ENCODE results near the gene ANLN. TPM values are rescaled to one million over a fixed set of nuclear protein-coding genes. Genes with fewer than 3 reads are reported as not detected.

Gene ANLN
- total and polyA plus RNA-seq, 2 experiments from 2014 or later, result 26.9 to 66.7 TPM

DNA sequence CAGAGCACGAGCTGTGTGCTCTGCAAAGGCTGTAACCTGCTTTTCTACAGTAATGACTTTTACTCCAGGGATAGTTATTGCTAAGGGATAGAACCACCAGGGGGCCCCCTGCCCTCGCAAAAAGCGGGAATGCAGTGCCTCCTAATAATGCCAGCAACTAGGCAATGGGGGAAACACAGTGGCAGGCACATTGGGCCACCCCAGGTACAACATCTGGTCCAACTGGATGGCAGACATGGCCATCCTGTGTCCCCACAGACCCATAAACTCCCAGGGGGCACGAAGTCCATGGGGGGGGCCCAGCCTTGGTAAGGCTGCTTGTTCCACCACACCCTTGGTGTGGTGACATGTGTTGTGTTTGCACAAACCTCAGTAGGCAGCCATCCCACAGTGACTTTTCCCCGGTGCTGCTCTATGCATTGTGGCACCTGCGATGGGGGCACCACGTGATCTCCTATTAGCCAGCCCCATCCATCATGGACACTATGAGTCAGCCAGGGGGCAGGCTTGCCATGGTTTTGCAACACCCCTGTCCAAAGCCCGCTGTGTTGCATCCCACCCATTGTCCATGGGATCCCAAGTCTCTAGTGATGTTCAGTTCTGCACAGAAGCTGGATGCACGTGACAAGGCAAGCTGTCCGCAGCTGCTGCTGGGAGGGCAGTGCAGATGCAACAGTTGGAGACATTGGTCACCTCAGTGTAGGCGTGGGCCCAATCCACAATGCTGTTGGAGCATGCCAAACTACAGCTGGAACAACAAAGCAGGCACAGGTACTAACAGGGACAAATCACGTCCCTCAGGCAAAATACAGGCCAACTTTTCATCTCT lies 84.0 kb downstream of the ANLN start:
- no peak overlapping the region for H3K4me2 ChIP-seq
- H3K36me3 Mint-ChIP-seq (ENCODE audit: low read depth), result no peaks in the 10 kb centered on the region
- no peaks in the 10 kb centered on the region for H3K9me3 Mint-ChIP-seq
- H3K27ac ChIP-seq (ENCODE audit: low read depth), result no peak overlapping the region
- H3K79me2 ChIP-seq (replicated peaks; ENCODE audit: insufficient read depth), result no peaks in the 10 kb centered on the region
- TF ChIP-seq CREB1 (CRISPR knock-in tag; IDR thresholded peaks at IDR 0.05; ENCODE audit: low read depth), result no peak
- TF ChIP-seq, protein P1, sequence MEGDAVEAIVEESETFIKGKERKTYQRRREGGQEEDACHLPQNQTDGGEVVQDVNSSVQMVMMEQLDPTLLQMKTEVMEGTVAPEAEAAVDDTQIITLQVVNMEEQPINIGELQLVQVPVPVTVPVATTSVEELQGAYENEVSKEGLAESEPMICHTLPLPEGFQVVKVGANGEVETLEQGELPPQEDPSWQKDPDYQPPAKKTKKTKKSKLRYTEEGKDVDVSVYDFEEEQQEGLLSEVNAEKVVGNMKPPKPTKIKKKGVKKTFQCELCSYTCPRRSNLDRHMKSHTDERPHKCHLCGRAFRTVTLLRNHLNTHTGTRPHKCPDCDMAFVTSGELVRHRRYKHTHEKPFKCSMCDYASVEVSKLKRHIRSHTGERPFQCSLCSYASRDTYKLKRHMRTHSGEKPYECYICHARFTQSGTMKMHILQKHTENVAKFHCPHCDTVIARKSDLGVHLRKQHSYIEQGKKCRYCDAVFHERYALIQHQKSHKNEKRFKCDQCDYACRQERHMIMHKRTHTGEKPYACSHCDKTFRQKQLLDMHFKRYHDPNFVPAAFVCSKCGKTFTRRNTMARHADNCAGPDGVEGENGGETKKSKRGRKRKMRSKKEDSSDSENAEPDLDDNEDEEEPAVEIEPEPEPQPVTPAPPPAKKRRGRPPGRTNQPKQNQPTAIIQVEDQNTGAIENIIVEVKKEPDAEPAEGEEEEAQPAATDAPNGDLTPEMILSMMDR (conservative IDR thresholded peaks at IDR 0.05; ENCODE audit: low read depth in 2 of 2), result peak; percentile 75 to 84
- no peak for TF ChIP-seq STAT1 (IDR thresholded peaks at IDR 0.05; ENCODE audit: unreplicated experiment)
- no peak for TF ChIP-seq ZNF331 (CRISPR knock-in tag; IDR thresholded peaks at IDR 0.05; ENCODE audit: low read depth)
- TF ChIP-seq, protein P2, sequence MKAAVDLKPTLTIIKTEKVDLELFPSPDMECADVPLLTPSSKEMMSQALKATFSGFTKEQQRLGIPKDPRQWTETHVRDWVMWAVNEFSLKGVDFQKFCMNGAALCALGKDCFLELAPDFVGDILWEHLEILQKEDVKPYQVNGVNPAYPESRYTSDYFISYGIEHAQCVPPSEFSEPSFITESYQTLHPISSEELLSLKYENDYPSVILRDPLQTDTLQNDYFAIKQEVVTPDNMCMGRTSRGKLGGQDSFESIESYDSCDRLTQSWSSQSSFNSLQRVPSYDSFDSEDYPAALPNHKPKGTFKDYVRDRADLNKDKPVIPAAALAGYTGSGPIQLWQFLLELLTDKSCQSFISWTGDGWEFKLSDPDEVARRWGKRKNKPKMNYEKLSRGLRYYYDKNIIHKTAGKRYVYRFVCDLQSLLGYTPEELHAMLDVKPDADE (IDR thresholded peaks at IDR 0.05), result no peak
- ATAC-seq (peak; percentile 94), DNase-seq (ENCODE audit: low spot score) (peak; percentile 80)
- peaks cover 4% of the 10 kb centered on the region; the same call in 1 of the 2 replicates for H3K9me2 ChIP-seq (ENCODE audit: insufficient read depth)
- no peaks in the 10 kb centered on the region for H3K4me1 Mint-ChIP-seq
- H3K4me1 ChIP-seq (ENCODE audit: insufficient read depth), result no peaks in the 10 kb centered on the region
- H3K4me3 Mint-ChIP-seq, result no peak overlapping the region
- no peaks in the 10 kb centered on the region for H3K27me3 ChIP-seq (ENCODE audit: insufficient read depth)
- 0 out of 2 replicates have a peak overlapping the region, but pooled peaks have one; percentile 52 for H2AFZ ChIP-seq
- peaks cover 7% of the 10 kb centered on the region for H3K27me3 Mint-ChIP-seq (ENCODE audit: insufficient read depth, low read depth, poor library complexity)
- H4K20me1 ChIP-seq (replicated peaks; ENCODE audit: insufficient read depth), result no peaks in the 10 kb centered on the region
- no peaks in the 10 kb centered on the region for H3F3A ChIP-seq (replicated peaks; ENCODE audit: low read depth)
- H3K36me3 ChIP-seq (ENCODE audit: insufficient read depth), result no peaks in the 10 kb centered on the region
- H3K27ac Mint-ChIP-seq, result no peak overlapping the region
- no peak overlapping the region for H3K4me3 ChIP-seq

DNA sequence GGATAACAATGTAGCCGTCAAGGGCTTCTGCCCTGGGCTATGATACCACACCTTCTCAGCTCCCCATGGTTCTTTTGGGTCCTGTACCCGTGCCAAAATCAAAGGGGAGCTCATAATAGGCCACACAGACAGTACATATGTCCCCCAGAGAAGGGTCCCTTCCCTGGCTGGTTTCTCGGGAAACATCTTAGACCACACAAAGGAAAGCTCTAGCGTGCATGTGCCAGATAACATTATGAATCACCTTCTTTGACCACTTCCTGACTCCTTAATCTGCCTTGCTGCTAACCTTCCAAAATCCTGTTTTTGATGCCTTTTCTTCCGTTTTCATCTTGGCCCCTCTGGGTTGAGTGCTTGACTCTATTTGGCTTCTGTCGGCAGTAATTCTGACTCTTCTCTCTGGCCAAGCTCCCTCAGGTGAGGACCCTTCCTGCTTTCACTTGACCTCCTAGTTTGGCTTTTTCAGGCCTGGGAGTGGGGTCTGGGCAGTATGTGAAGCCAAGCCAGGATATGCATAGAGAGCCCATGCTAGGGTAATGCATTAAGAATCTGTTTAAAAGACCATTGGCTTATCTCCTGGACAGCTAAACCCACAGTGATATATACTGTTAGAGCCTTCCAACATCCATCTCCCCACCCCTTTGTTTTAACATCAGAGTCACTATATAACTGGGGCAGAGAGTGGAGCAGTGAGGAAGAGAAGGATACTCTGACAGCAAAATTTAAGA lies 84.8 kb downstream of the ANLN start:
- H3K36me3 ChIP-seq (ENCODE audit: insufficient read depth), result no peaks in the 10 kb centered on the region
- no peaks in the 10 kb centered on the region for H3F3A ChIP-seq (replicated peaks; ENCODE audit: low read depth)
- no peaks in the 10 kb centered on the region for H3K4me1 ChIP-seq (ENCODE audit: insufficient read depth)
- no peak overlapping the region for H3K4me2 ChIP-seq
- Mint-ChIP-seq H3K4me3 (no peak overlapping the region), H3K4me1 (no peaks in the 10 kb centered on the region), H3K9me3 (no peaks in the 10 kb centered on the region), H3K36me3 (ENCODE audit: low read depth) (no peaks in the 10 kb centered on the region), H3K27me3 (ENCODE audit: insufficient read depth, low read depth, poor library complexity) (peaks cover 7% of the 10 kb centered on the region), H3K27ac (no peak overlapping the region)
- no peak overlapping the region for H3K4me3 ChIP-seq
- H3K79me2 ChIP-seq (replicated peaks; ENCODE audit: insufficient read depth), result no peaks in the 10 kb centered on the region
- DNase-seq (ENCODE audit: low spot score), result no peak
- no peak overlapping the region for H2AFZ ChIP-seq
- no peak for ATAC-seq
- H3K9me2 ChIP-seq (ENCODE audit: insufficient read depth), result peaks cover 4% of the 10 kb centered on the region; the same call in 1 of the 2 replicates
- H3K27me3 ChIP-seq (ENCODE audit: insufficient read depth), result no peaks in the 10 kb centered on the region
- H4K20me1 ChIP-seq (replicated peaks; ENCODE audit: insufficient read depth), result no peaks in the 10 kb centered on the region
- no peak overlapping the region for H3K27ac ChIP-seq (ENCODE audit: low read depth)
- TF ChIP-seq EZH2 (IDR thresholded peaks at IDR 0.05; ENCODE audit: low read depth, unreplicated experiment) (no peak), ZNF331 (CRISPR knock-in tag; IDR thresholded peaks at IDR 0.05; ENCODE audit: low read depth) (no peak), JUNB (IDR thresholded peaks at IDR 0.05; ENCODE audit: unreplicated experiment) (no peak), EZH2phosphoT487 (IDR thresholded peaks at IDR 0.05; ENCODE audit: unreplicated experiment) (no peak), NANOG (IDR thresholded peaks at IDR 0.05; ENCODE audit: borderline replicate concordance) (no peak)
- TF ChIP-seq, protein P3, sequence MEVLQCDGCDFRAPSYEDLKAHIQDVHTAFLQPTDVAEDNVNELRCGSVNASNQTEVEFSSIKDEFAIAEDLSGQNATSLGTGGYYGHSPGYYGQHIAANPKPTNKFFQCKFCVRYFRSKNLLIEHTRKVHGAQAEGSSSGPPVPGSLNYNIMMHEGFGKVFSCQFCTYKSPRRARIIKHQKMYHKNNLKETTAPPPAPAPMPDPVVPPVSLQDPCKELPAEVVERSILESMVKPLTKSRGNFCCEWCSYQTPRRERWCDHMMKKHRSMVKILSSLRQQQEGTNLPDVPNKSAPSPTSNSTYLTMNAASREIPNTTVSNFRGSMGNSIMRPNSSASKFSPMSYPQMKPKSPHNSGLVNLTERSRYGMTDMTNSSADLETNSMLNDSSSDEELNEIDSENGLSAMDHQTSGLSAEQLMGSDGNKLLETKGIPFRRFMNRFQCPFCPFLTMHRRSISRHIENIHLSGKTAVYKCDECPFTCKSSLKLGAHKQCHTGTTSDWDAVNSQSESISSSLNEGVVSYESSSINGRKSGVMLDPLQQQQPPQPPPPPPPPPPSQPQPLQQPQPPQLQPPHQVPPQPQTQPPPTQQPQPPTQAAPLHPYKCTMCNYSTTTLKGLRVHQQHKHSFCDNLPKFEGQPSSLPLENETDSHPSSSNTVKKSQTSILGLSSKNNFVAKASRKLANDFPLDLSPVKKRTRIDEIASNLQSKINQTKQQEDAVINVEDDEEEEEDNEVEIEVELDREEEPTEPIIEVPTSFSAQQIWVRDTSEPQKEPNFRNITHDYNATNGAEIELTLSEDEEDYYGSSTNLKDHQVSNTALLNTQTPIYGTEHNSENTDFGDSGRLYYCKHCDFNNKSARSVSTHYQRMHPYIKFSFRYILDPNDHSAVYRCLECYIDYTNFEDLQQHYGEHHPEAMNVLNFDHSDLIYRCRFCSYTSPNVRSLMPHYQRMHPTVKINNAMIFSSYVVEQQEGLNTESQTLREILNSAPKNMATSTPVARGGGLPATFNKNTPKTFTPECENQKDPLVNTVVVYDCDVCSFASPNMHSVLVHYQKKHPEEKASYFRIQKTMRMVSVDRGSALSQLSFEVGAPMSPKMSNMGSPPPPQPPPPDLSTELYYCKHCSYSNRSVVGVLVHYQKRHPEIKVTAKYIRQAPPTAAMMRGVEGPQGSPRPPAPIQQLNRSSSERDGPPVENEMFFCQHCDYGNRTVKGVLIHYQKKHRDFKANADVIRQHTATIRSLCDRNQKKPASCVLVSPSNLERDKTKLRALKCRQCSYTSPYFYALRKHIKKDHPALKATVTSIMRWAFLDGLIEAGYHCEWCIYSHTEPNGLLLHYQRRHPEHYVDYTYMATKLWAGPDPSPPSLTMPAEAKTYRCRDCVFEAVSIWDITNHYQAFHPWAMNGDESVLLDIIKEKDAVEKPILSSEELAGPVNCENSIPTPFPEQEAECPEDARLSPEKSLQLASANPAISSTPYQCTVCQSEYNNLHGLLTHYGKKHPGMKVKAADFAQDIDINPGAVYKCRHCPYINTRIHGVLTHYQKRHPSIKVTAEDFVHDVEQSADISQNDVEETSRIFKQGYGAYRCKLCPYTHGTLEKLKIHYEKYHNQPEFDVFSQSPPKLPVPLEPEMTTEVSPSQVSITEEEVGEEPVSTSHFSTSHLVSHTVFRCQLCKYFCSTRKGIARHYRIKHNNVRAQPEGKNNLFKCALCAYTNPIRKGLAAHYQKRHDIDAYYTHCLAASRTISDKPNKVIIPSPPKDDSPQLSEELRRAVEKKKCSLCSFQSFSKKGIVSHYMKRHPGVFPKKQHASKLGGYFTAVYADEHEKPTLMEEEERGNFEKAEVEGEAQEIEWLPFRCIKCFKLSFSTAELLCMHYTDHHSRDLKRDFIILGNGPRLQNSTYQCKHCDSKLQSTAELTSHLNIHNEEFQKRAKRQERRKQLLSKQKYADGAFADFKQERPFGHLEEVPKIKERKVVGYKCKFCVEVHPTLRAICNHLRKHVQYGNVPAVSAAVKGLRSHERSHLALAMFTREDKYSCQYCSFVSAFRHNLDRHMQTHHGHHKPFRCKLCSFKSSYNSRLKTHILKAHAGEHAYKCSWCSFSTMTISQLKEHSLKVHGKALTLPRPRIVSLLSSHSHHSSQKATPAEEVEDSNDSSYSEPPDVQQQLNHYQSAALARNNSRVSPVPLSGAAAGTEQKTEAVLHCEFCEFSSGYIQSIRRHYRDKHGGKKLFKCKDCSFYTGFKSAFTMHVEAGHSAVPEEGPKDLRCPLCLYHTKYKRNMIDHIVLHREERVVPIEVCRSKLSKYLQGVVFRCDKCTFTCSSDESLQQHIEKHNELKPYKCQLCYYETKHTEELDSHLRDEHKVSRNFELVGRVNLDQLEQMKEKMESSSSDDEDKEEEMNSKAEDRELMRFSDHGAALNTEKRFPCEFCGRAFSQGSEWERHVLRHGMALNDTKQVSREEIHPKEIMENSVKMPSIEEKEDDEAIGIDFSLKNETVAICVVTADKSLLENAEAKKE (CRISPR knock-in tag; IDR thresholded peaks at IDR 0.05), result no peak
